Loucy (cell line): ENCODE measurements around the gene NRK.
"Not testable (repeated sequence)": the region's sequence is repeated elsewhere in the genome, so short reads cannot be mapped to it uniquely, and the experiment has no call there.

Experiments used
- H2AFZ ChIP-seq: fragments of 200-600 bp; sonication (generic); 2 replicates; pipeline ENCODE4 v1.6.0; 2016; ENCODE audit warnings: antibody characterized with exemption, mild to moderate bottlenecking, low read length, moderate library complexity
- H3F3A ChIP-seq: fragments of 200-600 bp; 2 replicates; pipeline ENCODE4 v1.6.0; 2016; ENCODE audit warnings: antibody characterized with exemption, low read depth, mild to moderate bottlenecking
- H3K27me3 ChIP-seq: fragments of 200-600 bp; sonication (generic); 2 replicates; pipeline ENCODE4 v1.6.1; 2014; ENCODE audit warnings: low read length, mild to moderate bottlenecking; ENCODE audit not compliant: insufficient read depth, poor library complexity, severe bottlenecking
- H3K36me3 ChIP-seq: fragments of 200-600 bp; sonication (generic); 2 replicates; pipeline ENCODE4 v1.6.1; 2016; ENCODE audit warnings: low read length; ENCODE audit not compliant: insufficient read depth
- H3K4me1 ChIP-seq: fragments of 200-600 bp; sonication (generic); 2 replicates; pipeline ENCODE4 v1.5.1; 2014; ENCODE audit warnings: low read length, mild to moderate bottlenecking; ENCODE audit not compliant: insufficient read depth, poor library complexity, severe bottlenecking
- H3K4me2 ChIP-seq: fragments of 200-600 bp; sonication (generic); 2 replicates; pipeline ENCODE4 v1.6.0; 2014; ENCODE audit warnings: antibody characterized with exemption, low read length, low read depth, mild to moderate bottlenecking; ENCODE audit not compliant: poor library complexity, severe bottlenecking
- H3K4me3 ChIP-seq: fragments of 200-600 bp; sonication (generic); 2 replicates; pipeline ENCODE4 v1.5.1; 2014; ENCODE audit warnings: low read length, mild to moderate bottlenecking, mixed read lengths; ENCODE audit not compliant: poor library complexity, severe bottlenecking
- H3K79me2 ChIP-seq: fragments of 200-600 bp; sonication (generic); 2 replicates; pipeline ENCODE4 v1.6.1; 2014; ENCODE audit warnings: low read length; ENCODE audit not compliant: insufficient read depth
- H3K9ac ChIP-seq: fragments of 200-600 bp; sonication (generic); 2 replicates; pipeline ENCODE4 v1.6.0; 2014; ENCODE audit warnings: mild to moderate bottlenecking, low read depth, low read length, moderate library complexity; ENCODE audit not compliant: poor library complexity, severe bottlenecking
- H3K9me2 ChIP-seq: fragments of 200-600 bp; sonication (generic); replicated peaks from 2 replicates; pipeline ENCODE4 v1.6.1; 2016; ENCODE audit warnings: low read depth, low read length, mixed read lengths
- H3K9me3 ChIP-seq: fragments of 200-600 bp; sonication (generic); 2 replicates; pipeline ENCODE4 v1.6.1; 2014; ENCODE audit warnings: mild to moderate bottlenecking, antibody characterized with exemption, low read length, low read depth; ENCODE audit not compliant: insufficient read depth
- H4K20me1 ChIP-seq: fragments of 200-600 bp; sonication (generic); 2 replicates; pipeline ENCODE4 v1.6.0; 2014; ENCODE audit warnings: antibody characterized with exemption, low read length, mild to moderate bottlenecking; ENCODE audit not compliant: insufficient read depth, poor library complexity, severe bottlenecking
- CTCF ChIP-seq: fragments of 200-600 bp; sonication (generic); conservative IDR thresholded peaks from 2 replicates; pipeline ENCODE4 v1.5.1; 2014; ENCODE audit warnings: mild to moderate bottlenecking, antibody characterized with exemption, low read length
- EZH2phosphoT487 ChIP-seq: fragments of 200-600 bp; IDR thresholded peaks from 2 replicates; pipeline ENCODE4 v1.6.1; 2018; ENCODE audit warnings: antibody characterized with exemption, mild to moderate bottlenecking, moderate library complexity, borderline replicate concordance

Gene NRK

GRCh38 chrX:105975382-105975781 is 153.0 kb downstream of the NRK start:
- Histone ChIP-seq H3K9me2 (no peaks in the 10 kb centered on the region), H3F3A (no peaks in the 10 kb centered on the region), H2AFZ (no peak overlapping the region), H3K79me2 (no peaks in the 10 kb centered on the region), H3K9me3 (no peaks in the 10 kb centered on the region), H3K4me3 (no peak overlapping the region), H3K4me2 (no peak overlapping the region), H4K20me1 (no peaks in the 10 kb centered on the region), H3K9ac (no peak overlapping the region), H3K27me3 (no peaks in the 10 kb centered on the region), H3K36me3 (no peaks in the 10 kb centered on the region), H3K4me1 (no peaks in the 10 kb centered on the region)
- TF ChIP-seq CTCF (no peak), EZH2phosphoT487 (no peak)

- Histone ChIP-seq H3F3A (no peaks in the 10 kb centered on the region), H3K9ac (no peak overlapping the region), H3K4me1 (no peaks in the 10 kb centered on the region), H3K79me2 (no peaks in the 10 kb centered on the region), H3K4me3 (no peak overlapping the region), H3K9me2 (no peaks in the 10 kb centered on the region), H2AFZ (no peak overlapping the region), H3K9me3 (no peaks in the 10 kb centered on the region), H4K20me1 (no peaks in the 10 kb centered on the region), H3K4me2 (no peak overlapping the region), H3K27me3 (no peaks in the 10 kb centered on the region), H3K36me3 (no peaks in the 10 kb centered on the region)
- no peak for TF ChIP-seq CTCF
- no peak for TF ChIP-seq EZH2phosphoT487
Observed at GRCh38 chrX:105981772-105982485, 159.6 kb downstream of the NRK start.

- H3K9ac ChIP-seq, H4K20me1 ChIP-seq, H3K27me3 ChIP-seq, H3K4me2 ChIP-seq, H3K9me3 ChIP-seq, H3F3A ChIP-seq, H3K36me3 ChIP-seq, H3K79me2 ChIP-seq, H3K4me3 ChIP-seq, H2AFZ ChIP-seq, H3K9me2 ChIP-seq, H3K4me1 ChIP-seq: not testable (repeated sequence)
Observed at GRCh38 chrX:105988487-105988886, 166.1 kb downstream of the NRK start.

- H3K9me2 ChIP-seq = no peaks in the 10 kb centered on the region
- H3K36me3 ChIP-seq = no peaks in the 10 kb centered on the region
- no peaks in the 10 kb centered on the region for H3K27me3 ChIP-seq
- H2AFZ ChIP-seq = no peak overlapping the region
- H3K4me1 ChIP-seq = no peaks in the 10 kb centered on the region
- no peak overlapping the region for H3K4me2 ChIP-seq
- no peaks in the 10 kb centered on the region for H3F3A ChIP-seq
- TF ChIP-seq CTCF (no peak), EZH2phosphoT487 (no peak)
- H3K79me2 ChIP-seq = no peaks in the 10 kb centered on the region
- H3K9me3 ChIP-seq = no peaks in the 10 kb centered on the region
- no peak overlapping the region for H3K4me3 ChIP-seq
- H3K9ac ChIP-seq = no peak overlapping the region
- no peaks in the 10 kb centered on the region for H4K20me1 ChIP-seq
Observed at GRCh38 chrX:105999294-105999693, 177.0 kb downstream of the NRK start.
